ENCODE measurements around the gene JTB.

The JTB gene

GRCh38 chr1:153958961-153959260 is 18.6 kb downstream of the JTB start:
- H3K4me2 ChIP-seq (ENCODE audit: low read length): peak overlapping the region; percentile 28
- H3F3A ChIP-seq (ENCODE audit: insufficient read depth, low read length): no peaks in the 10 kb centered on the region
- H3K4me1 ChIP-seq (ENCODE audit: insufficient read depth, low read length, severe bottlenecking): peaks cover 46% of the 10 kb centered on the region
- peaks cover 13% of the 10 kb centered on the region; the same call in 1 of the 2 replicates for H3K36me3 ChIP-seq (ENCODE audit: insufficient read depth, low read length)
- peak overlapping the region; percentile 74 for H3K4me3 ChIP-seq (ENCODE audit: low read depth, low read length, poor library complexity, severe bottlenecking)
- H4K20me1 ChIP-seq (ENCODE audit: insufficient read depth, low read length): no peaks in the 10 kb centered on the region
- no peaks in the 10 kb centered on the region for H3K27me3 ChIP-seq (ENCODE audit: insufficient read depth, low read length)
- H3K9me3 ChIP-seq (ENCODE audit: low read length): no peaks in the 10 kb centered on the region
- TF ChIP-seq EZH2 (IDR thresholded peaks at IDR 0.05; ENCODE audit: borderline replicate concordance, low read length): no peak
- no peak for TF ChIP-seq CTCF (IDR thresholded peaks at IDR 0.05; ENCODE audit: low read length)
- H3K27ac ChIP-seq (ENCODE audit: low read depth, low read length, poor library complexity, severe bottlenecking): no peak overlapping the region
- no peak overlapping the region for H2AFZ ChIP-seq (ENCODE audit: low read length)
- H3K9ac ChIP-seq (ENCODE audit: low read length): no peak overlapping the region
- H3K9me2 ChIP-seq (ENCODE audit: low read depth, low read length): no peaks in the 10 kb centered on the region
- peaks cover 24% of the 10 kb centered on the region for H3K79me2 ChIP-seq (ENCODE audit: insufficient read depth, low read length)

DNA sequence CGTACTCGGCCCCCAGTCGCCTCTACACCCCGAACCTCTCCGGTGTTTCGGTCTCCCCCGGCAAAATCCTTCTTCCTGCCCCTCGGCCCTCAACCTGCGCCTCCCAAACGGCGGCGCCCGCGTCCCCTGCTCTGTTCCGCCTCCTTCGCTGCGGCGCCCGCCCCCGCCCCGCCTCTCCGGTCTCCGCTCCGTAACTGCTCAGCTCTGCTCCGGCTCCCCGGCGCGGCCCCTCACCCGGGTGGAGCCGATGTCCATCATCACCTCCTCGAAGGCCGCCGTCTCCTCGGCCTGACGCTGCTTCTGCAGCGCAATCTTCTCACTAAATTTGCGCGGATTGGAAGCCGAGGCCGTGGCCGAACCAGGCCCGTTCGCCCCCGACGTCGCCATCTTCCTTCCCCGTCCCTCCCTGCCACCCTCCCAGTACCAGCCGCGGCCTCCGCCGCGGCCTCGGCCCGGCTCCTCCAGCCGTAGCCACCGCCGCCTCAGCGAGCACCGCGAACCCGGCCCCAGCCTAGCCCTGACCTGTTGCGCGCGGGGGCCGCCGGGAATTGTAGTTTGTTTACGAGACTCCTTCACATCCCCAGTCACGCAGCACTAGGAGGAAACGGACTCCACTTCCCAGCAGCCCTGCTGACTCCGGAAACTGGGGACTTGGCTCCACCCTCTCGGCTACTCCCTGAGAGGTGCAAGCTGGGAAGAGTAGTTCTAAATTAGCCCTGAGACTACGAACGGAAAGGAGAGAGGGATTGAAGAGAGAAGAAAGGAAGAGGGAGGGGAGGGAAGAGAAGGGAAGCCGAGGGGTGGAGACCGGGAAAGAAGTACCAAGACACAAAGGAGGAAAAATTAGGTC is 19.1 kb downstream of the JTB start, which contains the start of gene CRTC2:
Gene CRTC2, minus strand, starts transcription at position 502 of the 850 bp plus-strand sequence. Its CDS starts 115 bp downstream, at position 387.
- Histone ChIP-seq H2AFZ (ENCODE audit: low read length) (no peak within 1 kb of the TSS), H3F3A (ENCODE audit: insufficient read depth, low read length) (no peaks in the 10 kb centered on the region), H3K36me3 (ENCODE audit: insufficient read depth, low read length) (peaks cover 14% of the 10 kb centered on the region; the same call in 1 of the 2 replicates), H3K9me3 (ENCODE audit: low read length) (no peaks in the 10 kb centered on the region), H3K27me3 (ENCODE audit: insufficient read depth, low read length) (no peaks in the 10 kb centered on the region), H4K20me1 (ENCODE audit: insufficient read depth, low read length) (no peaks in the 10 kb centered on the region), H3K9ac (ENCODE audit: low read length) (peak within 1 kb of the TSS; percentile 79), H3K4me3 (ENCODE audit: low read depth, low read length, poor library complexity, severe bottlenecking) (peak within 1 kb of the TSS; percentile 74), H3K27ac (ENCODE audit: low read depth, low read length, poor library complexity, severe bottlenecking) (peak within 1 kb of the TSS; percentile 47), H3K4me1 (ENCODE audit: insufficient read depth, low read length, severe bottlenecking) (peaks cover 44% of the 10 kb centered on the region), H3K4me2 (ENCODE audit: low read length) (peak within 1 kb of the TSS; percentile 86), H3K79me2 (ENCODE audit: insufficient read depth, low read length) (peaks cover 24% of the 10 kb centered on the region), H3K9me2 (ENCODE audit: low read depth, low read length) (no peaks in the 10 kb centered on the region)
- TF ChIP-seq CTCF (IDR thresholded peaks at IDR 0.05; ENCODE audit: low read length): 0 out of 2 replicates have a peak, but pooled peaks have one; percentile 20
- no peak for TF ChIP-seq EZH2 (IDR thresholded peaks at IDR 0.05; ENCODE audit: borderline replicate concordance, low read length)

GRCh38 chr1:153957744-153958110 is 19.7 kb downstream of the JTB start:
- H3K9ac ChIP-seq (ENCODE audit: low read length): peak overlapping the region; percentile 79
- H3K27me3 ChIP-seq (ENCODE audit: insufficient read depth, low read length): no peaks in the 10 kb centered on the region
- TF ChIP-seq EZH2 (IDR thresholded peaks at IDR 0.05; ENCODE audit: borderline replicate concordance, low read length) (no peak), CTCF (IDR thresholded peaks at IDR 0.05; ENCODE audit: low read length) (no peak; the same call in 1 of the 2 replicates)
- H3K36me3 ChIP-seq (ENCODE audit: insufficient read depth, low read length): peaks cover 17% of the 10 kb centered on the region; the same call in 1 of the 2 replicates
- H2AFZ ChIP-seq (ENCODE audit: low read length): no peak overlapping the region
- peak overlapping the region; percentile 86 for H3K4me2 ChIP-seq (ENCODE audit: low read length)
- peak overlapping the region; percentile 74 for H3K4me3 ChIP-seq (ENCODE audit: low read depth, low read length, poor library complexity, severe bottlenecking)
- no peaks in the 10 kb centered on the region for H3K9me2 ChIP-seq (ENCODE audit: low read depth, low read length)
- no peaks in the 10 kb centered on the region for H3K9me3 ChIP-seq (ENCODE audit: low read length)
- H3F3A ChIP-seq (ENCODE audit: insufficient read depth, low read length): no peaks in the 10 kb centered on the region
- H4K20me1 ChIP-seq (ENCODE audit: insufficient read depth, low read length): no peaks in the 10 kb centered on the region
- H3K27ac ChIP-seq (ENCODE audit: low read depth, low read length, poor library complexity, severe bottlenecking): peak overlapping the region; percentile 47
- H3K79me2 ChIP-seq (ENCODE audit: insufficient read depth, low read length): peaks cover 24% of the 10 kb centered on the region
- peaks cover 41% of the 10 kb centered on the region for H3K4me1 ChIP-seq (ENCODE audit: insufficient read depth, low read length, severe bottlenecking)

Data from OCI-LY1 (cell line).